IPS DF 4.7 (cell line): ENCODE results near the gene RPS4Y2.

Source experiments
- DNase-seq: peaks from one replicate; pipeline ENCODE4 v3.0.0-alpha.2; 2013; ENCODE audit warnings: low spot score; ENCODE audit errors: extremely low read depth

RPS4Y2 gene

DNA sequence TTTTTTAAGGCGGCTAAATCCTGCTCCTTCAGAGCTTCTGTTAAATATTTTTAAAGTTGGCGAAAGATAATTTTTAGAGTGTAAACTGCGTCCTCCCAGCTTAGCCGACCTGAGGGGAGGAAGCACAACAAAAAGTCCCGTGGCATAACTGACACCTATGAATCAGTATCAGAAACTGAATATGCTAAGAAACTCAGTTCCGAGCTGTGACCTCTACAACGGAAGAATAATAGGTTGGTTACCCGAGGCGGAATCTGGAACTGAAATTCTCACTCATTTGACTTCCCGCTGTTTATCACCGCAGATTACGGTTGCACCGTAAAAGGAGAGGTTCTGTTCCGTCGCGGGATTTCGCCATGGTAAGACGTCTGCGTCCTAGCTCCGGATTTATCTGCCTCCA lies at the start of gene RPS4Y2:
Gene RPS4Y2 (plus strand): TSS at position 301 of the 400 bp plus-strand sequence. CDS start 56 bp downstream, at position 357.
- no peak for DNase-seq

DNA sequence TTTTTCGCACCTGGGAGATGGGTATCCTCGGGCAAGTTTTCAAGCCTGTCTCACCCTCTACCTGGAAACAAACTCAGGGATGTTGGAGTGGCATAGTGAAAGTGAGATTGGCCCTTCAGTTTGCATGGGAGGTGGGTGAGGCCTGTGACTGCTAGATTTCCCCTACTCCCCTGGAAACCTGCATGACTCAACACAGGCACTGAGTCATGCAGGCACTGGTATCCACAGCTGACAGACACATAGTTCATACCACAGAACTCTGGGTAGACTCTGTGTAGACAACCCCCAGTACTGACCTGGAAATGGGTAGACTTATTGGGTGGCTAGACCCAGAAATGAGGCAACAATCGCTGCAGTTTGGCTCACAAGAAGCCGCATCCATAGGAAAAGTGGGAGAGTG lies 41.5 kb upstream of the RPS4Y2 start:
- no peak for DNase-seq

DNA sequence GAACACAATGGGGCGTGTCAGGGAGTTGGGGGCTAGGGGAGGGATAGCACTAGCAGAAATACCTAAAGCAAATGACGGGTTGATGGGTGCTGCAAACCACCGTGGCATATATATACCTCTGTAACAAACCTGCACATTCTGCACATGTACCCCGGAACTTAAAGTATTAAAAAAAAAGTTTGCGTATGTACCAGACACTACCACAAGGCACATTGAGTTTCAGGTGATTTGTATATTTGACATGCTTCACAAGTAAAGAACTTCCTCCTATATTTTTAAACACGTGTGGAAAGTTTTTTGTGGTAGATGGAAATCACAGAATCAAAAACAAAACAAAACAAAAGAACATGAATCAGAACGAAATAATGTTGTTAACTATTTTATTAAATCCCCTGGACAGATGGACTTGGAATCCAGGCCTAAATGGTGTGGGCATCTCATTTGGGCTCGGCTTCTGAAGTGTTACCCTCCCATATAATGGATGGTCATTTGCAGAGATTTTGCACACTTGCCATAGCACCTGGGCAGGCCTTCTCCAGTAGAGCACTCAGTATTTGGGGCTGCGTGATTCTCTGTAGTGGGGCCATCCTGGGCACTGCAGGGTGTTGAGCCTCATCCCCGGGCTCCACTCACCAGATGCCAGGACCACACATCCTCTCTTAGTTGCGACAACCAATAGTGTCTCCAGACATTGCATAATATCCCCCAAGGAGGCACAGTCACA lies 29.6 kb upstream of the RPS4Y2 start:
- no peak for DNase-seq

DNA sequence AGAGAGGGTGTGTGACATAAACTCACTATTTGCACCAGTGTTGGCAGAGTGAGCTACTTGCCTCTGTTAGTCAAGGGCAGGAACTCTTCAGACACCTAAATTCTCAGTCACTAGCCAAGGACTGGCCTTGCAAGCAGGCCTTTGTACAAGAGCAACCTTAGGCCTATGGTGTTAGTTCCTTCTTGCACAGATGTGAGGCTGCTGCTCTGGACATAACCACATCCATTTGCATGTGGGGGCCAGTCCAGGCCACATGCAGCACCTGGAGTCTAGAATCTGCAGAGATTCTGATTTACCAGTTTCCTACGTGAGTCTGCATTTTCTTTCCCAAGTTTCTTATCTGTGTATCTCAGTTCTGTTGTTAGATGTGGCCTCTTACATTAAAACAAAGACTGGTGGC lies 20.7 kb upstream of the RPS4Y2 start:
- DNase-seq, result no peak

DNA sequence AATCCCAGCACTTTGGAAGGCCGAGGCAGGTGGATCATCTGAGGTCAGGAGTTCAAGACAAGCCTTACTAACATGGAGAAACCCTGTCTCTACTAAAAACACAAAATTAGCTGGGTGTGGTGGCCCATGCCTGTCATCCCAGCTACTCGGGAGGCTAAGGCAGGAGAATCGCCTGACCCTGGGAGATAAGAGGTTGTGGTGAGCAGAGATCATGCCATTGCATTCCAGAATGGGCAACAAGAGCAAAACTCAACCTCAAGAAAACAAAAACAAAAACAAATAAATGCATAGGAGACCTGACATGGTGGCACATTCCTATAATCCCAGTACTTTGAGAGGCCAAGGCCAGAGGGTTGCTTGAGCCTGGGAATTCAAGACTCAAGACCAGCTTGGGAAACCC lies 16.1 kb upstream of the RPS4Y2 start:
- DNase-seq, result no peak

DNA sequence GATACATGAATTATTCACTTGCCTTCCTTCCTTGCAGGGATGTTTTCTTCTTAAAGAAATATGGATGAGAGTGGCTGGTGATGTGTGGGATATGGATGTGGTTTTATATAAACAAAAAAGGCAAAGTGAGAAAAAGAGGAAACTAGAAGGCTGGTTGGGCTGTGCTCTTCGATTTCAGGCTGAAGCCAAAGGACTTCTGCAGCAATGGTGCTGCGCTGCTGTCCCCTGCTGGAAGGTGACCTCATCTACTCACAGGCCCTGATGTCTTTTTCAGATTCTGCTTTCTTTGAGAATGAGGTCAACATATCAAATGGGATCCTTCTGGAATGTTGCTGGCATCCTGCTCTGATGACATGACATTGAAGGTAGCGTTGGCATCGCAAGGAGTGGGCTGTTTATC lies 15.3 kb upstream of the RPS4Y2 start:
- DNase-seq, result no peak

DNA sequence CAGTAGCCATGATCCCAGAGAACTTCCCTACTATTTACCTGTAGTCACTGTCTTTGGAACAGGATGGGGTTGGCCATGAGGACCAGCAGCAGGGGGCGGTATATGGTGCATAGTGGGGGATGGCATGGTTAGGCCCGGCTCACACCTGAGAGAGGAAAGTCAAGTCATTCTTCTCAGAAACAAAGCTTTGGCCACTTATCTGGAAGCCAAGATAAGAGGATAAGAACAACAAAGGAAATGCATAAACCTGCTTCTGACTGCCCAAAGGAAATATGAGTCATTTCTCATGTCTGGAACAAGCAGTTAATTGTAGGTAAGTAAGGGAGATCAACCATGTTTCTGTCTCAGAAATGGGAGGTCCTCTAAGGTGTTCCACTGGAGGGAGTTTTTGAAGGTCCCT lies 10.8 kb upstream of the RPS4Y2 start:
- DNase-seq, result no peak

DNA sequence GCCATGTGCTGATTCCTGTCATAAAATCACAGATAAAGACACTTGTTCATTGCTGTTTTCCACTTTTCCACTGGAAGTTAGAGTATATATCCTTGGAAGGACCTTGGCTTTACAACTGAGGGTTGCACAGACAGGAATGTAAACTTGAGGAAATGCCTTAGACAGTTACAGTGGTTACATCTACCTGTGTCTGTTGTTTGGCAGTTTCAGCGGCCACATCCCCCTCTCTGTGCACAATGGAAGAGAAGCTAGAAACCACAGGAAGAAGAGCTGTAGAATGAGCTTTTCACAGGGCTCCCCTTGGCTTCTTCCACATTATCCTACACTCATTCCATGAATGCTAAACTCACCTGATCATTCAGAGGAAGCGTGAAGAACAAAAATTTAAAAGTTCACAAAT lies 9.0 kb upstream of the RPS4Y2 start:
- no peak for DNase-seq

DNA sequence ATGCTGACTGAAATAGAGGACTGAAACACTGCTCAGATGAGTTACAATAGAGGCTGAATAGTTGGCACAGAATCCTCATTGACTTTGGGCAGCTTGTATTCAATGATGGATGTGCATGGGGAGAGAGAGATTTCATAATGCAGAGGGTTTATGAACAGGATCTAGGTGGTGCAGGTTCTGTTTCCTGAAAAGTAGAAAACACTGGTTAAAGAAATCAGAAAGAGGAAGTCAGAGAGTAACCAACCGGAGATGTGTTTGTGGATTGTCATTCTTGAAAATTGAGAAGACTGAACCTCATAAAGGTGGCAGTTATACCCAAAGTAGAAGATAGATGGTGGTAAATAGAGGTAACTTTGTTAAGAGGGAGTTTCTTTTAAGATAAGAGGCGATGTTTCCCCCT lies 8.0 kb downstream of the RPS4Y2 start:
- DNase-seq, result no peak

DNA sequence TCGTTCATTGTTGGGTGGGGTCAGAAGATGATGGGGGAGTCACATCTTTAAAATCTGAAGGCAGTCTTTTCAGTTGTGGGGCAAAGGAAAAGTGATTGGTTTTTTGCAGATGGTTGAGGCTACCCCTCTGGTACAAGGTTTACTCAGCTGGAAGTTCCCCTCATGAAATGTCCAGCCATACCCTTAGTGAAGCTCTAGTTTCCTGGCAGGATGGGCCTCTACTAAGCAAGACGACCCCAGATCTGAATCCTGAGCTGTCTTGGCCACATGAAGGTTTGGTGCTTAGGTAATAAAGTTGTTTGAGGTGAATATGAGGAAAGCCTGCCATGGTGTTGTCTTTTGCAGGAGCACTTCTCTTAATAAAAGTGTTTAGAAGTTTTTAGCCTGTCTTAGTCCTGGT lies 9.2 kb downstream of the RPS4Y2 start:
- DNase-seq, result no peak

DNA sequence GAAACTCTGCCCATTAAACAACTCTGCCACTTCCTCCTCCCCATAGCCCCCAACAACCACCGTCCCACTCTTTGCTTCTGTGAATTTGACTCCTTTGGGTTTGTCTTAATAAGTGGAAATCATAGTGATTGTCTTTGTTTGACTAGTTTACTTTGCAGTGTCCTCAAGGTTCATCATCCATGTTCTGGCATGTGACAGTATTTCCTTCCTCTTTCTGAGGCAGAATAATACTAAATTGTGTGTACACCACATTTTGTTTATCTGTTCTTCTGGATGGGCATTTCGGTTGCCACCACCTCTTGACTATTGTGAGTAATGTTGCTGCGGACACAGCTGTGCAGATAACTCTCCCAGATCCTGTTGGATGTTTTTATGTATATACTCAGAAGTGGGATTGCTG lies 14.8 kb downstream of the RPS4Y2 start:
- no peak for DNase-seq

DNA sequence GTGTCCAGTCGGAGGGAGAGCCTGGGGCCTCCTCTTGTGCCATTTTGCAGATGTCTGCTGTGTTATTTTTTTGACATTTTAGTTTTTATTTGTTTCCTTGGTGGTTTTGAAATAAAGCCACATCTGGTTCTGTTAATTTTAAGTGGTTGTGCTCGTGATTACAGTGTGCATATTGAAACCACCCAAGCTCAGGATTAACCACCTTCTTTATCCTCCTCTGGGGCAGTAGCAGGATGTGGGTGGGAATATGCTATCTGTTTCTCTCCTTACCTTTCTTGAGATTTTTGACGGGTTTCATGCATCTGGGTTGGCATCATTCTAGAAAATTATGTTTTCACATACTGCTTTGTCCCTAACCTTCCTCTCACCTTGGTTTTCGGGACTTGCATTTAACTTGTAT lies 20.2 kb downstream of the RPS4Y2 start:
- no peak for DNase-seq

DNA sequence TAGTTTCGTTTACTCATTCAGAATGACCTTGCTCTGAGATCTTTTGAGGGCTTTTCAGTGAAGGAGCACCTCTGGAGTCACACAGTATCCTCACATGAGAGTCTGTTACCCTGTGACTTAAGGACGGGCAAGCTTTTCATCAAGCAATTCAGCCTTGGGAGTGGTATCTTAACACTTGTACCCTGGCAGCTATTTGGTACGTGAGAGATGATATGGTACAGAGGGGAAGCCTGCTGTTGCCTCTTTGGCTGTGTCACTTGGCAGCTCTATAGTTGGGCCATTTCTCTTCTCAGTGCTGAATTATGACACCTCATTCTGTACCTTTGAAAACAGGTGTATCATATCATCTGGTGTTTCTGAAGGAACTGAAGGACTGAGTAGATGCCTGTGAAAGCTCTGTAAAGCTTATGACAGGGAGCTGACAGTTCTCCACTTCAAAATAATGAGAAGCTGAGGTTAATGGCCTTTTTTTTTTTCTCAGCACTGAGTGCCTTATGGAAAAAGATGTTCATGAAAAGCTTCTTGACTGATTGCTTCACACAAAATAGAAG lies 24.3 kb downstream of the RPS4Y2 start:
- DNase-seq, result no peak

DNA sequence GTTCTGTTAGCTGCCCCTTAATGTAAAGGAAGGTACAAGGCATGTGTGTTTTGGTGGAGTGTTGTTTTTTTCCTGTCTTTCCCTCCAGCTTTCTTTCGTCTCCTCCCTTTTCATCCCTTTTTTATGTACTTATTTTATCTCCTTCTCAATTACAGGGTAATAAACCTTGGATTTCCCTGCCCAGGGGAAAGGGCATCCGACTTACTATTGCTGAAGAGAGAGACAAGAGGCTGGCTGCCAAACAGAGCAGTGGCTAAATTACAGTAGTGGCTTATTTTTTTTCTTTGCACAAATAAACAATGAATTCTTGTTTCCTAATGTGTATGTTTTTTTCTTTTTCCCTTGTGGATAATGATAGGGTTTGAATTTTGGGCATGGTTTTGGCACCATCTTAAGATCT lies 24.9 kb downstream of the RPS4Y2 start:
- no peak for DNase-seq

DNA sequence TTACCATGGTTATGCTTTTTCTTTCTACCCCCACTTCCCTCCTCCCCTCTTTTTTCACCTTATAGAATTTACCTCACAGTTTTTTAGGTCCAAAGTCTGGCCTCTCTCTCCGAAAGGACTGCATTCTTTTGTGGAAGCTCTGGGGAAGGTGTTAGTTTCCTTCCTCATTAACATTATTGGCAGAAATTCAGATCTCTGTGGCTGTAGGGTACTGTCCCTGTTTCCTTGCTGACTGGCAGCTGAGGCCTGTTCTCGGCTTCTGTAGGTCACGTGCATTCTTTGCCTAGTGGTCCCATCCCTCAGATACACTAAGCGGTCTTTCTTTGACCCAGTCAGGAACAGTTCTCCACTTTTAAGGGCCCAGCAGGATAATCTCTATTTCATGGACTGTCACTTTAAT lies 25.5 kb downstream of the RPS4Y2 start:
- DNase-seq, result no peak

DNA sequence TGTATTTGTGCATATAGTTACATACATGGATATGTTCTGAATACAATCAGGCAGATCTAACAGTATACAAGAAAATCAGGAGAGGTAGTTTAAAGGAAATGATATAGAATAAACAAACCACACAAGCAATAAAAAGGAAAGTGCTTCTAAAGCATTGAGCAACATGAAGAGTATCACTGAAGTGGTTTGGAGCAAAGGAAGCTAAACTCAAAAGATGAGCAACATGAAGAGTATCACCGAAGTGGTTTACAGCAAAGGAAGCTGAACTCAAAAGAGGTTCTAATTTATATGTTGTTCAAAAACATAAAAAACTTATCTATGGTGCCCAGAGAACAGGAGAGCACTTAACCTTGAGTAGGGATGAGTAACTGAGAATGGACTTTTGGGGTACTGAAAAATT lies 29.1 kb downstream of the RPS4Y2 start:
- no peak for DNase-seq

DNA sequence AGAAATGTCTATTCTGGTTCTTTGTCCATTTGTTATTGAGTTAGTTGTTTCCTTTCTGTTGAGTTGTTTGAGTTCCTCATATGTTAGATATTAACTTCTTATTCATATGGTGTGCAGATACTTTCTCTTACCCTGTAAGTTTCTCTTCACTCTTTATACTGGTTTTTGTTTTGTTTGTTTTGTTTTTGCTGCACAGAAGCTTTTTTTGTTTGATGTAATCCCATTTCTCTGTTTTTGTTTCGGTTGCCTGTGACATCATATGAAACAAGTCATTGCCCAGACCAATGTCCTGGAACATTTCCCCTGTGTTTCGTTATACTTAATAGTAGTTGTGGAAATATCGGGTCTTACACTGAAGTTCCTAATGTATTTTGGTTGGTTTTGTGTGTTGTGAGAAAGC lies 31.2 kb downstream of the RPS4Y2 start:
- no peak for DNase-seq

DNA sequence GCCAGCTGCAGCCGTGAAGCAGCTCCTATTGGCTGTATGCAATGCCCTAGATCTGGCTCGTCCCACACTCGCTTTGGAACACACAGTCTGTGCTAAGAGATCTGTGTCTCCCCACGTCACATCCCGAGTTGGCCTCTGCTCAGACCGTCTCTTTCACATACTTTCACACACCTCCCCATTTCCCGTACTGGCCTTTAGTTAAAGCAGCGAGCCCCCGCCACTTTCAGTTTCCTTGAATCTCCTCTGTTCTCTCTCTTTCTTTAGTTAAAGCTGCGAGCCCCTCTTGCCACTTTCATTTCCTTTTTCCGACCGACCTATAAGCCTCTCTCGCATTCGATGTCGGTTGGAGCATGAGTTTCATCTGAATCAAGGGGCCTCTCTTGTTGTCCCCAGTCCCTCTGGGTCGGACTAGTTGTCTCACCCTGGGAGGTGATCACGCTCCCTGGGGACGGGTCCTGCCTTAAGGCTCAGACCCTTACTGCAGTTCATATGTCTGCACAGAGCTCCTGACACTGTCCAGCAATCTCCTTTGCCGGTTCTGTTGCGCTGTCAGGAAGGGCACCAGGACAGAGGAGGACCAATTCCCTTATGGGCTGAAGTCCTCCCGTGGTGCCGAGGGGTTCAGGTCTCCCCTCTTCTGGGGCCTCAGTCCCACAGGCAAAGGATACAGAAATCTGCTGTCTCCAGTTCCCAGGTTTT lies 42.6 kb downstream of the RPS4Y2 start:
- no peak for DNase-seq

DNA sequence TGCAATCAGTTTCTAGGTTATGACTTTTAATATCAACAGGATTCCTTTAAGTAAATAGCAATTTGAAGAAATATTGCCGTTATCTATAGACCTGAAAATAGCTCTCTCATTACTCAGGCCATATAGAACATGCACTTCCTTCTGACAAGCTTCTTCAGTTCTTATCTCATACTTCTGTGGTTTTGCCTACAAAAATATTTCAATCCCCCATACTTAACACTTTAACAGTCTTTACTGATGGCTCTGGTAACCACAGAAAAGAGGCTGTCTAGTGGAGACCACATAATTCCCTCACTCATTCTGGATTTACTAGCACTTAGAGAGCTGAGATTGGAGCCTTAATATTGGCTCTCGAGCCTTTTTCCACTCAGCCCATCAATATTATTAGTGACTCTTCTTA lies 46.8 kb downstream of the RPS4Y2 start:
- DNase-seq, result no peak

DNA sequence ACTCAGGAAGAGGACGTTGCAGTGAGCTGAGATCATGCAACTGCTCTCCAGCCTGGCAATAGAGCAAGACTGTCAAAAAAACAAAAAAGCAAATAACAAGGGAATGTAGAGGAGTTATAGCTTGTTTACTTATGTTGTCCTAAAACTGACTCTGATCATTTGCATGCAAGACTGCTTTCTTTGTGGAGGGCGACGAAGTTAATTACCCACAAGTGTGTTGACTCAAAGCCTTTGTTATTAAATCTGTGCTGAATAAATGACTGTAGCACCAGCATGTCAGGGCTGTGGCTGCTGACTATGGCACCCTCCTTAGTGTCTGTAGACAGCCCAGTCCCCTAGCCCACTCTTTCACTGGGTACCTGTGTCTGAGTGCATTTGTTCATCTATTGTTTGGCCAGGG lies 50.3 kb downstream of the RPS4Y2 start:
- DNase-seq, result no peak

DNA sequence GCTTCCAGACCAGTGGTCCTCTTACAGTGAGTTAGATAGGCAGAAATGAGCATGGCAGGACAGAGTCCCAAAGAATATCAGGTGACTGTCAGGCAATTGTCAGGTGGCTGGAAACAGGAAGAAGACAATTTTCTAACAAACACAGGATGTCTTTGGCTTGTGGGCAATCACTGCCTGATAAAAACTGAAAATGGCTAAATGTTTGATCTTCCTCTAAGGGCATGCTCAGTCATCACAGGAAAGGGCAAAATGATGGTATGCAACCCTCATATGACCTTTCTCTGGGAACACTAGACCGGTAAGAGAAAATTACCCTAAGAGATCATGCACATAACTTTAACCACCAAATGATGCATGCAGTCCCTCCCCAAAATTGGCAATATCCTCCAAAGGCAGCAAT lies 57.6 kb downstream of the RPS4Y2 start:
- no peak for DNase-seq

DNA sequence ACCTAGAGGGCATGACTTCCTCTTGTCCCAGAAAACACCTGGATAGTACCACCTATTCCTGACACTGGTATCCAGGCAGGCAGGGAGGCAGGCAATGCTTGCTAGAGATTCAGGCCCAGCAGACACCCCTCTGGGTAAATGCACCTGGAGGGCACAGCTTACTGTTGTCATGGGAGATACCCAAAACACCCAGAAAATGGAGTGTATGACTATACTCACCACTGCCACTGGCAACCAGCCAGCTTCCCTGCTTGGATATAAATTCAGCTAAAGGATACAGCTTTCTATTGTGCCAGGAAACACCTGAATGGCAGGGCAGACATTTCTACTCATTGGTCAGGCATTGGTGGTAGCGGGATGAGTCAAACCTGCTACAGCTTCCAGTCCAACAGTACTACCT lies 58.9 kb downstream of the RPS4Y2 start:
- DNase-seq, result no peak

DNA sequence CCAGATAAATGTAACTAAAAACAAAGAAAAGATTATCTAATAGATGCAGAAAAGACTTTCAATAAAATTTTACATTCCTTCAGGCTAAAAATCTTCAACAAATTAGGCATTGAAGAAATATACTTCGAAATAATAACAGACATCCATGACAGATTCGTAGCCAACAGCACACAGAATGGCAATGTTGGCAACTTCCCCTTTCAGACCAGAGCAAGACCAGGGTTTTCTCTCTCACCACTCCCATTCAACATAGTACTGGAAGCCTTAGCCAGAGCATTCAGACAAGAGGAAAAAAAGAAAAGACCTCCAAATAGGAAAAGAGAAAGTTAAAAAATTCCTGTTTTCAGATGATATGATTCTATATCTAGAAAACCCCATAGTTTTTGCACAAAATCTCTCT lies 61.2 kb downstream of the RPS4Y2 start:
- no peak for DNase-seq
